GM12878 (cell line): ENCODE measurements around the gene CDC37L1. TPM values are rescaled to one million over a fixed set of nuclear protein-coding genes. Genes with fewer than 3 reads are reported as not detected.

Experiments used
- CBFB ChIP-seq: IDR thresholded peaks from 2 replicates; pipeline ENCODE4 v1.6.1; 2016; ENCODE audit warnings: antibody characterized with exemption, low read depth
- CHD1 ChIP-seq: IDR thresholded peaks from 2 replicates; pipeline ENCODE4 v1.6.1; 2012; ENCODE audit warnings: low read depth, low read length, improper control_type of control experiment
- CREB1 ChIP-seq: IDR thresholded peaks from 2 replicates; pipeline ENCODE4 v1.6.1; 2012; ENCODE audit warnings: low read depth, mild to moderate bottlenecking, inconsistent platforms
- EGR1 ChIP-seq, 2 experiments: IDR thresholded peaks; 1 replicate in 1 of 2; 2 replicates in 1 of 2; pipeline ENCODE4 v1.6.1; 2011 to 2012; ENCODE audit warnings: low read depth in 2 of 2, low read length in 2 of 2, borderline replicate concordance in 1 of 2, mild to moderate bottlenecking in 1 of 2, moderate library complexity in 1 of 2
- FOXM1 ChIP-seq: IDR thresholded peaks from 2 replicates; pipeline ENCODE4 v1.6.1; 2012; ENCODE audit warnings: low read depth, mild to moderate bottlenecking, inconsistent platforms, low read length, moderate library complexity
- MLLT1 ChIP-seq: fragments of 450-650 bp; IDR thresholded peaks from 2 replicates; pipeline ENCODE4 v1.6.1; 2016; ENCODE audit warnings: mild to moderate bottlenecking
- MTA3 ChIP-seq: IDR thresholded peaks from 2 replicates; pipeline ENCODE4 v1.6.1; 2012; ENCODE audit warnings: low read length, inconsistent platforms, borderline replicate concordance
- POU2F2 ChIP-seq: IDR thresholded peaks from 3 replicates; pipeline ENCODE4 v1.6.1; 2011; ENCODE audit warnings: low read depth, mild to moderate bottlenecking, low read length, borderline replicate concordance
- SMAD1 ChIP-seq: fragments of 450-650 bp; IDR thresholded peaks from 2 replicates; pipeline ENCODE4 v1.6.1; 2018; ENCODE audit warnings: mild to moderate bottlenecking, low read depth; ENCODE audit not compliant: partially characterized antibody
- SREBF2 ChIP-seq: IDR thresholded peaks from 2 replicates; pipeline ENCODE4 v1.6.1; 2012; ENCODE audit warnings: mild to moderate bottlenecking, low read length
- TBL1XR1 ChIP-seq: IDR thresholded peaks from 2 replicates; pipeline ENCODE4 v1.6.1; 2012; ENCODE audit warnings: low read depth, low read length, improper control_type of control experiment
- ZNF622 ChIP-seq: fragments of 450-650 bp; IDR thresholded peaks from 2 replicates; pipeline ENCODE4 v1.6.1; 2017; ENCODE audit warnings: mild to moderate bottlenecking, inconsistent platforms
- polyA plus RNA-seq, 11 experiments: library from polyadenylated mRNA; depleted of rRNA in 4 of 11; unstranded in 6 of 11; stranded (reverse) in 5 of 11; fragments of >200 nt; fragmentation: Nextera tagmentation in 4 of 11; fragmentation: Illumina TruSeq in 1 of 11; extraction: Ambion mirVana in 4 of 11; extraction: Trizol in 1 of 11; gene quantifications; 1 replicate in 1 of 11; 2 replicates in 10 of 11; pipeline versions ENCODE4 v1.2.1 to v1.2.3, GENCODE V29; 2011 to 2016; ENCODE audit warnings: inconsistent platforms in 2 of 11, missing spikeins in 2 of 11, low read depth in 1 of 11
- total RNA-seq, 4 experiments: library from RNA; depleted of rRNA in 3 of 4; stranded (reverse); fragments of >200 nt in 3 of 4; fragmentation: Illumina TruSeq in 1 of 4; extraction: Trizol in 1 of 4; gene quantifications; 2 replicates each; pipeline versions ENCODE4 v1.2.1 to v1.2.3, GENCODE V29; 2013 to 2021
- TF ChIP-seq, protein P1 (sequence below): fragments of 150-350 bp; IDR thresholded peaks from 2 replicates; pipeline ENCODE4 v1.6.1; 2016; ENCODE audit warnings: low read depth, low read length
- TF ChIP-seq, protein P2 (sequence below): fragments of 450-650 bp; IDR thresholded peaks from 2 replicates; pipeline ENCODE4 v1.6.1; 2017; ENCODE audit warnings: low read depth, mild to moderate bottlenecking, moderate library complexity
- TF ChIP-seq, protein P3 (sequence below): IDR thresholded peaks from 2 replicates; pipeline ENCODE4 v1.6.1; 2012; ENCODE audit warnings: mild to moderate bottlenecking, low read depth, low read length

CDC37L1 gene
- total and polyA plus RNA-seq, 10 of the 15 experiments (the other 5 are each of a cell fraction or from before 2014, with no cell fraction given), result 2.2 to 16.6 (median 8.2) TPM

DNA sequence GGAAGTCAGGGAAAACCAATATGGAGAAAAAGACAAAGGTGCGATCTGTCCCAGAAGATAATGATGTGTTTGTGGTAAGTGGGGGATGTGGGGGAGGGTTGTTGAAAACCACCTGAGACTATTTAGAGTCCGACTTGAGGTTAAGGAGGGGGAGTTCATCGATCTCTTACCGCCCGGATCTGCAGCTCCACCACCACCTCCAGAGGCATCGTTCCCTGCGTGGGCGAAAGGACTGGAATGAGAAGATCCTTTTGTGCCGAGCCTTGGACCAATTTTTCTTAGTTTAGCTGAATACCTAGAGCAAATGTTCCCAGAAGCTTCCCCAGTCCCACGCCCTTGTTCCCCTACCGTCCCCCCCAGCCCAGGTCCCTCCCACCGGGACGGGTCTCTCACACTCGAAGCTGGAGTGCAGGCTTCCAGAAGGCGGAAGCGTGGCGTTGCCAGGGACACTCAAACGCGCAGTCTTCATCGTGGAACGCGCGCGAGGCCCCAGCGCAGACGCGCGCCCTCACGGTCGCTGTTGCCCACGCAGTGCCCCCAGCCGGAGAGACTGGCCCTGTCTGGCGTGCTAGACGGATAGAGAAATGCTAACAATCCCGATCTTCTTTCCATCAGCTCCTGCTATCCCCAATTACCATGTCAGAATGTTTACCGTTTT lies 13.2 kb upstream of the CDC37L1 start, which contains the start of gene SPATA6L (continued):
- peak; percentile 90 for TF ChIP-seq MLLT1
- no peak for TF ChIP-seq SMAD1
- no peak for TF ChIP-seq SREBF2
- TF ChIP-seq ZNF622, result no peak
- peak; percentile 84; the same call in 1 of the 2 replicates for TF ChIP-seq MTA3
- peak; percentile 72; the same call in 1 of the 2 replicates for TF ChIP-seq CBFB
- TF ChIP-seq TBL1XR1, result no peak
- TF ChIP-seq POU2F2, result peak; percentile 27; the same call in 1 of the 3 replicates
- peak in 1 of 2 experiments; percentile 79; a peak in 2 of 3 replicates for TF ChIP-seq EGR1 (IDR thresholded peaks at IDR 0.05; ENCODE audit: borderline replicate concordance in 1 of 2, low read depth in 2 of 2, low read length in 2 of 2)
- TF ChIP-seq CHD1, result no peak
- TF ChIP-seq, protein P1, sequence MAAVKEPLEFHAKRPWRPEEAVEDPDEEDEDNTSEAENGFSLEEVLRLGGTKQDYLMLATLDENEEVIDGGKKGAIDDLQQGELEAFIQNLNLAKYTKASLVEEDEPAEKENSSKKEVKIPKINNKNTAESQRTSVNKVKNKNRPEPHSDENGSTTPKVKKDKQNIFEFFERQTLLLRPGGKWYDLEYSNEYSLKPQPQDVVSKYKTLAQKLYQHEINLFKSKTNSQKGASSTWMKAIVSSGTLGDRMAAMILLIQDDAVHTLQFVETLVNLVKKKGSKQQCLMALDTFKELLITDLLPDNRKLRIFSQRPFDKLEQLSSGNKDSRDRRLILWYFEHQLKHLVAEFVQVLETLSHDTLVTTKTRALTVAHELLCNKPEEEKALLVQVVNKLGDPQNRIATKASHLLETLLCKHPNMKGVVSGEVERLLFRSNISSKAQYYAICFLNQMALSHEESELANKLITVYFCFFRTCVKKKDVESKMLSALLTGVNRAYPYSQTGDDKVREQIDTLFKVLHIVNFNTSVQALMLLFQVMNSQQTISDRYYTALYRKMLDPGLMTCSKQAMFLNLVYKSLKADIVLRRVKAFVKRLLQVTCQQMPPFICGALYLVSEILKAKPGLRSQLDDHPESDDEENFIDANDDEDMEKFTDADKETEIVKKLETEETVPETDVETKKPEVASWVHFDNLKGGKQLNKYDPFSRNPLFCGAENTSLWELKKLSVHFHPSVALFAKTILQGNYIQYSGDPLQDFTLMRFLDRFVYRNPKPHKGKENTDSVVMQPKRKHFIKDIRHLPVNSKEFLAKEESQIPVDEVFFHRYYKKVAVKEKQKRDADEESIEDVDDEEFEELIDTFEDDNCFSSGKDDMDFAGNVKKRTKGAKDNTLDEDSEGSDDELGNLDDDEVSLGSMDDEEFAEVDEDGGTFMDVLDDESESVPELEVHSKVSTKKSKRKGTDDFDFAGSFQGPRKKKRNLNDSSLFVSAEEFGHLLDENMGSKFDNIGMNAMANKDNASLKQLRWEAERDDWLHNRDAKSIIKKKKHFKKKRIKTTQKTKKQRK, result no peak
- TF ChIP-seq, protein P2, sequence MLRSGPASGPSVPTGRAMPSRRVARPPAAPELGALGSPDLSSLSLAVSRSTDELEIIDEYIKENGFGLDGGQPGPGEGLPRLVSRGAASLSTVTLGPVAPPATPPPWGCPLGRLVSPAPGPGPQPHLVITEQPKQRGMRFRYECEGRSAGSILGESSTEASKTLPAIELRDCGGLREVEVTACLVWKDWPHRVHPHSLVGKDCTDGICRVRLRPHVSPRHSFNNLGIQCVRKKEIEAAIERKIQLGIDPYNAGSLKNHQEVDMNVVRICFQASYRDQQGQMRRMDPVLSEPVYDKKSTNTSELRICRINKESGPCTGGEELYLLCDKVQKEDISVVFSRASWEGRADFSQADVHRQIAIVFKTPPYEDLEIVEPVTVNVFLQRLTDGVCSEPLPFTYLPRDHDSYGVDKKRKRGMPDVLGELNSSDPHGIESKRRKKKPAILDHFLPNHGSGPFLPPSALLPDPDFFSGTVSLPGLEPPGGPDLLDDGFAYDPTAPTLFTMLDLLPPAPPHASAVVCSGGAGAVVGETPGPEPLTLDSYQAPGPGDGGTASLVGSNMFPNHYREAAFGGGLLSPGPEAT, result peak; percentile 80
- TF ChIP-seq, protein P3, sequence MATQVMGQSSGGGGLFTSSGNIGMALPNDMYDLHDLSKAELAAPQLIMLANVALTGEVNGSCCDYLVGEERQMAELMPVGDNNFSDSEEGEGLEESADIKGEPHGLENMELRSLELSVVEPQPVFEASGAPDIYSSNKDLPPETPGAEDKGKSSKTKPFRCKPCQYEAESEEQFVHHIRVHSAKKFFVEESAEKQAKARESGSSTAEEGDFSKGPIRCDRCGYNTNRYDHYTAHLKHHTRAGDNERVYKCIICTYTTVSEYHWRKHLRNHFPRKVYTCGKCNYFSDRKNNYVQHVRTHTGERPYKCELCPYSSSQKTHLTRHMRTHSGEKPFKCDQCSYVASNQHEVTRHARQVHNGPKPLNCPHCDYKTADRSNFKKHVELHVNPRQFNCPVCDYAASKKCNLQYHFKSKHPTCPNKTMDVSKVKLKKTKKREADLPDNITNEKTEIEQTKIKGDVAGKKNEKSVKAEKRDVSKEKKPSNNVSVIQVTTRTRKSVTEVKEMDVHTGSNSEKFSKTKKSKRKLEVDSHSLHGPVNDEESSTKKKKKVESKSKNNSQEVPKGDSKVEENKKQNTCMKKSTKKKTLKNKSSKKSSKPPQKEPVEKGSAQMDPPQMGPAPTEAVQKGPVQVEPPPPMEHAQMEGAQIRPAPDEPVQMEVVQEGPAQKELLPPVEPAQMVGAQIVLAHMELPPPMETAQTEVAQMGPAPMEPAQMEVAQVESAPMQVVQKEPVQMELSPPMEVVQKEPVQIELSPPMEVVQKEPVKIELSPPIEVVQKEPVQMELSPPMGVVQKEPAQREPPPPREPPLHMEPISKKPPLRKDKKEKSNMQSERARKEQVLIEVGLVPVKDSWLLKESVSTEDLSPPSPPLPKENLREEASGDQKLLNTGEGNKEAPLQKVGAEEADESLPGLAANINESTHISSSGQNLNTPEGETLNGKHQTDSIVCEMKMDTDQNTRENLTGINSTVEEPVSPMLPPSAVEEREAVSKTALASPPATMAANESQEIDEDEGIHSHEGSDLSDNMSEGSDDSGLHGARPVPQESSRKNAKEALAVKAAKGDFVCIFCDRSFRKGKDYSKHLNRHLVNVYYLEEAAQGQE, result no peak
- peak; percentile 33; the same call in 1 of the 2 replicates for TF ChIP-seq CREB1
- TF ChIP-seq FOXM1, result peak; percentile 61; the same call in 1 of the 2 replicates
- TF ChIP-seq, all 136 proteins: peak for 27
